Common myeloid progenitor, CD34-positive (primary cell): ENCODE measurements around the gene KLF2.
"Not testable (repeated sequence)": the region's sequence is repeated elsewhere in the genome, so short reads cannot be mapped to it uniquely, and the experiment has no call there.

ENCODE experiments used
- CTCF ChIA-PET: fragments of 350-600 bp; sonication (Branson Sonifier 250); formaldehyde crosslinking; loops from one replicate; lab custom pipeline; 2021; ENCODE audit warnings: antibody characterized with exemption; lab: Charles Lee
- POLR2A ChIA-PET: fragments of 350-600 bp; sonication (Branson Sonifier 250); formaldehyde crosslinking; loops from one replicate; lab custom pipeline; 2021; ENCODE audit warnings: antibody characterized with exemption; lab: Charles Lee
- DNase-seq, 3 donors: peaks; one replicate each; pipeline versions ENCODE4 v3.0.0 to v3.0.0-alpha.2; 2013
- H3K27ac ChIP-seq, 2 experiments: 1 replicate in 1 of 2; 2 replicates in 1 of 2; pipeline ENCODE4 v1.7.0; 2013; ENCODE audit warnings: inconsistent platforms in 2 of 2, low read length in 2 of 2, mild to moderate bottlenecking in 2 of 2, low read depth in 1 of 2, moderate library complexity in 1 of 2; ENCODE audit not compliant: severe bottlenecking in 2 of 2, insufficient read depth in 1 of 2, poor library complexity in 1 of 2
- H3K27me3 ChIP-seq, 5 experiments: replicated peaks in 2 of 5; 1 replicate in 3 of 5; 2 replicates in 2 of 5; pipeline versions ENCODE4 v1.6.1 to v1.7.0; 2013; ENCODE audit warnings: low read length in 4 of 5, mild to moderate bottlenecking in 2 of 5, moderate library complexity in 2 of 5, inconsistent platforms in 1 of 5; ENCODE audit not compliant: insufficient read depth in 5 of 5, control insufficient read depth in 4 of 5
- H3K36me3 ChIP-seq, 4 experiments: 1 replicate in 2 of 4; 2 replicates in 2 of 4; pipeline versions ENCODE4 v1.6.1 to v1.7.0; 2013; ENCODE audit warnings: low read length in 3 of 4, control low read depth in 1 of 4, mild to moderate bottlenecking in 1 of 4; ENCODE audit not compliant: control insufficient read depth in 4 of 4, insufficient read depth in 4 of 4
- H3K4me1 ChIP-seq, 4 experiments: 1 replicate in 3 of 4; 2 replicates in 1 of 4; pipeline versions ENCODE4 v1.6.1 to v1.7.1; 2013; ENCODE audit warnings: low read length in 3 of 4, mild to moderate bottlenecking in 3 of 4, control low read depth in 1 of 4, inconsistent platforms in 1 of 4, moderate library complexity in 1 of 4; ENCODE audit not compliant: control insufficient read depth in 4 of 4, insufficient read depth in 4 of 4; ENCODE audit errors: control extremely low read depth in 1 of 4
- H3K4me3 ChIP-seq, 7 experiments: 1 replicate in 4 of 7; 2 replicates in 3 of 7; pipeline versions ENCODE4 v1.5.1 to v1.7.0; 2013; ENCODE audit warnings: mild to moderate bottlenecking in 7 of 7, low read length in 6 of 7, moderate library complexity in 6 of 7, inconsistent platforms in 2 of 7, low read depth in 2 of 7, control low read depth in 1 of 7; ENCODE audit not compliant: insufficient read depth in 4 of 7, control insufficient read depth in 1 of 7; ENCODE audit errors: extremely low read depth in 1 of 7
- H3K9me3 ChIP-seq, 5 experiments: 1 replicate in 4 of 5; 2 replicates in 1 of 5; pipeline versions ENCODE4 v1.6.1 to v1.7.1; 2013; ENCODE audit warnings: low read length in 4 of 5, mild to moderate bottlenecking in 2 of 5, inconsistent platforms in 1 of 5, low read depth in 1 of 5, moderate library complexity in 1 of 5; ENCODE audit not compliant: control insufficient read depth in 4 of 5, insufficient read depth in 2 of 5; ENCODE audit errors: control extremely low read depth in 1 of 5
- WGBS: methylation state at CpG from one replicate; pipeline ENCODE4 v1.1.5; 2013; ENCODE audit not compliant: insufficient coverage; 5-methylcytosine and 5-hydroxymethylcytosine counted together

The KLF2 gene

DNA sequence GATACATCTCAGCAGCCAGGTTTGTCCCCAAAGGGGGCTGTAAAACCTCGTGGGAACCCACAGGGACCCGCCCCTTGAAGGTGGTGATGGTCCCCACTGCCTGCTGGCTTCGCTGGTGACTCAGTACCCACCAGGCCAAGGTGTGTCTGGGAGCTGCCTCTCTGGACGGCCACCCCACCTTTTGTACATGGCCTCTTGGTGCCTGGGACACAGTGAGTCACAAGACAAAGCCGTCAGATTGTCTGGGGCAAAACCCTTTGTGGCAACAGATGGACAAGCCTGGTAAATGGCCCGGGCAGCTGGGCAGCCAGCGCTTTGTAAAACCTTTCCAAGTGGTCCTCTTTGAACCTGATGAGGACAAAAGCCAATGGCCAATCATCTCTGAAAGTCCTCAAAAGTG lies 27.9 kb upstream of the KLF2 start:
- Histone ChIP-seq H3K4me3 (no peak overlapping the region), H3K27me3 (peaks cover 0 to 3% (median 0%) of the 10 kb centered on the region in 5 experiments), H3K27ac (no peak overlapping the region), H3K9me3 (no peaks in the 10 kb centered on the region), H3K36me3 (no peaks in the 10 kb centered on the region), H3K4me1 (peaks cover 0 to 2% (median 0%) of the 10 kb centered on the region in 4 experiments)
- ChIA-PET POLR2A (no interaction called here), CTCF (interaction anchor here (1.0 kb wide), 1 partner anchor 48 kb away, joined by 3 read pairs; no protein-coding TSS in a partner anchor)
- 93% methylated on average over 7 of the region's 7 CpGs for WGBS
- no peak for DNase-seq

- Histone ChIP-seq H3K9me3 (no peaks in the 10 kb centered on the region), H3K27me3 (peaks cover 0 to 3% (median 0%) of the 10 kb centered on the region in 5 experiments), H3K36me3 (no peaks in the 10 kb centered on the region), H3K4me1 (peaks cover 0 to 2% (median 0%) of the 10 kb centered on the region in 4 experiments), H3K27ac (no peak overlapping the region), H3K4me3 (no peak overlapping the region)
- DNase-seq = peak in 1 of 3 donors; percentile 13
- ChIA-PET POLR2A (no interaction called here), CTCF (no interaction called here)
- 97% methylated on average over 6 of the region's 9 CpGs for WGBS
Observed at GRCh38 chr19:16297575-16298178, 26.9 kb upstream of the KLF2 start.

DNA sequence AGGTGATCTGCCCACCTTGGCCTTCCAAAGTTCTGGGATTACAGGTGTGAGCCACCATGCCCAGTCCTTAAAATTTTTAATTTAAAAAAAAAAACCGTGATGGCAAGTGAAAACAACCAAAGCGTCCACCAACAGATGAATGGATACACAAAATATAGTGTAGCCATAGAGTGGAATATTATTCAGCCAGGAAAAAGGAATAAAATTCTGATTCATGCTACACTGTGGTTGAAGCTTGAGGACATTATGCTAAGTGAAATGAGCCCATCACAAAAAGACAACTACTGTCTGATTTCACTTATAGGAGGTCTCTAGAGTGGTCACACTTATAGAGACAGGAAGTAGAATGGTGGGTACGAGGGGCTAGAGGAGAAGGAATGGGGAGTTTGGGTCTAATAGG lies 26.3 kb upstream of the KLF2 start:
- Histone ChIP-seq H3K27ac (no peak overlapping the region), H3K27me3 (peaks cover 0 to 3% (median 0%) of the 10 kb centered on the region in 5 experiments), H3K9me3 (no peaks in the 10 kb centered on the region), H3K36me3 (no peaks in the 10 kb centered on the region), H3K4me3 (no peak overlapping the region), H3K4me1 (no peaks in the 10 kb centered on the region)
- 100% methylated on average over 2 of the region's 3 CpGs for WGBS
- ChIA-PET CTCF (no interaction called here), POLR2A (no interaction called here)
- no peak for DNase-seq

- H3K4me3 ChIP-seq = no peak overlapping the region
- POLR2A ChIA-PET = interaction anchor here (0.6 kb wide), 1 partner anchor 30 kb away, joined by 3 read pairs; no protein-coding TSS in a partner anchor
- CTCF ChIA-PET = no interaction called here
- H3K27me3 ChIP-seq = no peaks in the 10 kb centered on the region
- H3K9me3 ChIP-seq = no peaks in the 10 kb centered on the region
- no peak overlapping the region for H3K27ac ChIP-seq
- WGBS = 94% methylated on average over 17 of the region's 25 CpGs
- DNase-seq = peak in 1 of 3 donors; percentile 5
- no peaks in the 10 kb centered on the region for H3K36me3 ChIP-seq
- H3K4me1 ChIP-seq = no peaks in the 10 kb centered on the region
Observed at GRCh38 chr19:16301999-16302694, 22.5 kb upstream of the KLF2 start.

DNA sequence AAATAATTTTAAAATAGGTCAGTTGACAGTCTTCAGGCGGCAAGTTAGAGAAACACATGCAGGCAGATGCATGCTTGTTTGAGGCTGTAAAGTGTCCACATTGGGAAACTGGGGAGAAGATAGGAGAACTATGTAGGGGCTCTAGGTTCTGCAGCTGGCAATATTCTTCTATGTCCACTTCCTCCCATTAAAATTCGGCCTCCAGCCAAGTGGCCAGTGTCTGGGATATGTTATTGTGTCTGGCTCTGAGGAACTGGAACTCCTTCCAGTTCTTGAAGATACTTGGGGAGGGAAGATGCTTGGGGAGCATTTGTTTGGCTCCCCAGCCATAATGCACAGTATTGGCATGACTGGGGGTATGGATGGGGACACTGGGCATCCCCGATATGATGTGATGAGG lies 20.9 kb upstream of the KLF2 start:
- no CpG with 5 or more reads among the region's 3 CpGs for WGBS

GRCh38 chr19:16304511-16304910 lies 20.1 kb upstream of the KLF2 start:
- CTCF ChIA-PET = interaction anchor here (1.8 kb wide), 1 partner anchor 24 kb away, joined by 5 read pairs; no protein-coding TSS in a partner anchor

More for the DNA sequence above, 20.9 kb upstream of the KLF2 start:
- CTCF ChIA-PET = no interaction called here
- Histone ChIP-seq H3K27me3 (no peaks in the 10 kb centered on the region), H3K4me3 (no peak overlapping the region), H3K4me1 (no peaks in the 10 kb centered on the region), H3K27ac (no peak overlapping the region), H3K36me3 (no peaks in the 10 kb centered on the region), H3K9me3 (no peaks in the 10 kb centered on the region)
- DNase-seq = no peak
- POLR2A ChIA-PET = no interaction called here

GRCh38 chr19:16305060-16305459 lies 19.6 kb upstream of the KLF2 start:
- not testable (repeated sequence) for H3K27ac ChIP-seq, H3K36me3 ChIP-seq, DNase-seq, H3K4me3 ChIP-seq, H3K9me3 ChIP-seq, H3K4me1 ChIP-seq, H3K27me3 ChIP-seq
- CTCF ChIA-PET = interaction anchor here (0.9 to 1.8 kb wide), 2 partner anchors 14 to 23 kb away, joined by 3 to 5 read pairs; no protein-coding TSS in a partner anchor
- POLR2A ChIA-PET = interaction anchor here (0.6 to 1.0 kb wide), 2 partner anchors 21 to 301 kb away, joined by 3 to 4 read pairs; no protein-coding TSS in a partner anchor
- WGBS = 86% methylated on average over 3 of the region's 6 CpGs

More at GRCh38 chr19:16304511-16304910, 20.1 kb upstream of the KLF2 start:
- H3K36me3 ChIP-seq, H3K4me3 ChIP-seq, H3K4me1 ChIP-seq, H3K27ac ChIP-seq, DNase-seq, H3K27me3 ChIP-seq, H3K9me3 ChIP-seq: not testable (repeated sequence)
- no CpG with 5 or more reads among the region's 2 CpGs for WGBS
- POLR2A ChIA-PET = interaction anchor here (0.6 kb wide), 1 partner anchor 302 kb away, joined by 4 read pairs; no protein-coding TSS in a partner anchor
